Liver (tissue), 9 donors: ENCODE results near the gene CLK3. TPM values are rescaled to one million over a fixed set of nuclear protein-coding genes. Genes with fewer than 3 reads are reported as not detected.

Source experiments
- DNase-seq: peaks from one replicate; pipeline ENCODE4 v3.0.0-alpha.2; 2017; ENCODE audit warnings: low spot score
- H3K27ac ChIP-seq, 2 donors: one replicate each; pipeline ENCODE4 v1.7.0; 2013; ENCODE audit warnings: inconsistent platforms in 2 of 2, low read length in 2 of 2, control low read depth in 1 of 2, low read depth in 1 of 2, mild to moderate bottlenecking in 1 of 2
- H3K27me3 ChIP-seq, 4 donors: one replicate each; pipeline versions ENCODE4 v1.6.1 to v1.7.0; 2013; ENCODE audit warnings: low read length in 3 of 4, inconsistent platforms in 1 of 4, mild to moderate bottlenecking in 1 of 4, moderate library complexity in 1 of 4; ENCODE audit not compliant: control insufficient read depth in 4 of 4, insufficient read depth in 4 of 4
- H3K36me3 ChIP-seq, 4 donors: one replicate each; pipeline versions ENCODE4 v1.6.1 to v1.7.0; 2013; ENCODE audit warnings: low read length in 3 of 4, mild to moderate bottlenecking in 3 of 4, low read depth in 1 of 4, moderate library complexity in 1 of 4; ENCODE audit not compliant: control insufficient read depth in 4 of 4, insufficient read depth in 3 of 4
- H3K4me1 ChIP-seq, 4 donors: one replicate each; pipeline versions ENCODE4 v1.6.1 to v1.7.0; 2013; ENCODE audit warnings: low read length in 3 of 4, mild to moderate bottlenecking in 3 of 4, moderate library complexity in 1 of 4; ENCODE audit not compliant: control insufficient read depth in 4 of 4, insufficient read depth in 4 of 4
- H3K4me3 ChIP-seq, 3 donors: one replicate each; pipeline versions ENCODE4 v1.6.1 to v1.7.0; 2013; ENCODE audit warnings: low read length in 3 of 3, control low read depth in 1 of 3, low read depth in 1 of 3, mild to moderate bottlenecking in 1 of 3
- H3K9ac ChIP-seq, 2 donors: one replicate each; pipeline ENCODE4 v1.7.0; 2013; ENCODE audit warnings: low read length in 2 of 2, mild to moderate bottlenecking in 2 of 2, moderate library complexity in 2 of 2, control low read depth in 1 of 2, low read depth in 1 of 2
- H3K9me3 ChIP-seq, 4 donors: one replicate each; pipeline versions ENCODE4 v1.6.1 to v1.7.0; 2013; ENCODE audit warnings: low read length in 3 of 4; ENCODE audit not compliant: control insufficient read depth in 4 of 4
- ATF3 ChIP-seq: IDR thresholded peaks from 2 replicates; pipeline ENCODE4 v1.6.1; 2016; ENCODE audit warnings: antibody characterized with exemption
- CTCF ChIP-seq: fragments of 150-350 bp; IDR thresholded peaks from 2 replicates; pipeline ENCODE4 v1.5.1; 2017; ENCODE audit warnings: improper control_type of control experiment, low read depth, low read length; ENCODE audit not compliant: missing input control
- EGR1 ChIP-seq, 2 donors: IDR thresholded peaks; 2 replicates each; pipeline ENCODE4 v1.6.1; 2016 to 2018; ENCODE audit warnings: antibody characterized with exemption in 2 of 2, low read depth in 2 of 2
- FOXA1 ChIP-seq: IDR thresholded peaks from 2 replicates; pipeline ENCODE4 v1.6.1; 2016; ENCODE audit warnings: antibody characterized with exemption
- GABPA ChIP-seq, 2 donors: IDR thresholded peaks in 1 of 2; conservative IDR thresholded peaks in 1 of 2; 2 replicates each; pipeline ENCODE4 v1.6.1; 2016; ENCODE audit warnings: antibody characterized with exemption in 2 of 2, mild to moderate bottlenecking in 1 of 2, moderate library complexity in 1 of 2
- HNF4A ChIP-seq, 2 donors: conservative IDR thresholded peaks; 2 replicates each; pipeline ENCODE4 v1.6.1; 2016; ENCODE audit warnings: antibody characterized with exemption in 2 of 2, mild to moderate bottlenecking in 2 of 2
- HNF4G ChIP-seq: IDR thresholded peaks from 2 replicates; pipeline ENCODE4 v1.6.1; 2016; ENCODE audit warnings: antibody characterized with exemption
- JUND ChIP-seq, 2 donors: IDR thresholded peaks; 2 replicates each; pipeline ENCODE4 v1.6.1; 2016; ENCODE audit warnings: antibody characterized with exemption in 2 of 2
- NR2F2 ChIP-seq: IDR thresholded peaks from 2 replicates; pipeline ENCODE4 v1.6.1; 2016; ENCODE audit warnings: antibody characterized with exemption
- RAD21 ChIP-seq, 2 donors: IDR thresholded peaks; 2 replicates each; pipeline ENCODE4 v1.6.1; 2016; ENCODE audit warnings: antibody characterized with exemption in 2 of 2, mild to moderate bottlenecking in 2 of 2
- RXRA ChIP-seq, 2 donors: IDR thresholded peaks; 2 replicates each; pipeline ENCODE4 v1.6.1; 2017 to 2018; ENCODE audit warnings: antibody characterized with exemption in 2 of 2, mild to moderate bottlenecking in 1 of 2
- SP1 ChIP-seq: IDR thresholded peaks from 2 replicates; pipeline ENCODE4 v1.6.1; 2018; ENCODE audit warnings: antibody characterized with exemption, mild to moderate bottlenecking
- TAF1 ChIP-seq: conservative IDR thresholded peaks from 2 replicates; pipeline ENCODE4 v1.6.1; 2016; ENCODE audit warnings: antibody characterized with exemption, mild to moderate bottlenecking
- YY1 ChIP-seq: IDR thresholded peaks from 2 replicates; pipeline ENCODE4 v1.6.1; 2016; ENCODE audit warnings: antibody characterized with exemption, mild to moderate bottlenecking
- ZBTB33 ChIP-seq: IDR thresholded peaks from 2 replicates; pipeline ENCODE4 v1.6.1; 2016; ENCODE audit warnings: antibody characterized with exemption
- WGBS: extraction: QIAGEN DNeasy Blood & Tissue Kit; methylation state at CpG from one replicate; pipeline ENCODE4 v1.1.7; 2013; 5-methylcytosine and 5-hydroxymethylcytosine counted together
- polyA plus RNA-seq, 2 donors: library from polyadenylated mRNA; stranded (reverse) in 1 of 2; unstranded in 1 of 2; fragments of 200-250 nt in 1 of 2; fragments of >200 nt in 1 of 2; fragmentation: Nextera tagmentation in 1 of 2; extraction: Ambion mirVana in 1 of 2; gene quantifications; one replicate each; pipeline versions ENCODE4 v1.2.1 to v1.2.3, GENCODE V29; 2013 to 2015
- total RNA-seq, 2 donors: library from RNA; depleted of rRNA; stranded (reverse); fragments of >200 nt; gene quantifications; one replicate each; pipeline ENCODE4 v1.2.3, GENCODE V29; 2014
- TF ChIP-seq, protein P1 (sequence below): IDR thresholded peaks from 2 replicates; pipeline ENCODE4 v1.6.1; 2016; ENCODE audit warnings: antibody characterized with exemption
- TF ChIP-seq, protein P2 (sequence below): IDR thresholded peaks from 2 replicates; pipeline ENCODE4 v1.6.1; 2016; ENCODE audit warnings: antibody characterized with exemption, mild to moderate bottlenecking
- donor health status: healthy.
- donor health status: healthy.
- donor health status: healthy.
- donor health status: healthy.
- donor health status: healthy.

Gene CLK3
- total and polyA plus RNA-seq, 4 donors: 20.1 to 66.8 (median 28.4) TPM

DNA sequence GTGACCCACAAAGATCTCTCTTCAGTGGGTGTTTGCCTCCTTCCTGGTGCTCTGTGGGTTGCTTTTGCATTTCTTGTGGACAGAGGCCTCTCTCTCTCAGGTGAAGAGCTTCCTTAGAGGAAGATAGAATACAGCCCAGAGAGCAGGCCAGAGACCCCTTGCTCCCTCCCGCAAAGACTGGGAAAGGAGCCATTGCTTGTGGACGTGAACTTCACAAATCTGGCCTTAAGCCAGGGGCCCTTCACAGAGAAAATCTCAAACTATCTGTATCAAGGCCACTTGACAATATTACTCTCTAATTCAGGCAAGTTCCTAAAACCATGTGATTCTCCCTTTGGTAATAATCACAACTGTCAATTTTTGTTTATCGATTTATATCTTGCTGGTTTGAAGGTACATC is 30.4 kb upstream of the CLK3 start:
- WGBS: 67% methylated on average over 3 of the region's 3 CpGs
- peaks cover 0 to 15% (median 9%) of the 10 kb centered on the region in 4 donors for H3K36me3 ChIP-seq

GRCh38 chr15:74585857-74586256 is 29.8 kb upstream of the CLK3 start:
- TF ChIP-seq RXRA (IDR thresholded peaks at IDR 0.05): no peak
- TF ChIP-seq ZBTB33: no peak
- TF ChIP-seq CTCF: no peak
- TF ChIP-seq, protein P1, sequence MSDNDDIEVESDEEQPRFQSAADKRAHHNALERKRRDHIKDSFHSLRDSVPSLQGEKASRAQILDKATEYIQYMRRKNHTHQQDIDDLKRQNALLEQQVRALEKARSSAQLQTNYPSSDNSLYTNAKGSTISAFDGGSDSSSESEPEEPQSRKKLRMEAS: no peak
- no peak for TF ChIP-seq NR2F2
- TF ChIP-seq HNF4G: no peak
- TF ChIP-seq EGR1 (IDR thresholded peaks at IDR 0.05; ENCODE audit: low read depth in 2 of 2): no peak
- TF ChIP-seq RAD21 (IDR thresholded peaks at IDR 0.05): no peak
- TF ChIP-seq ATF3: no peak
- no peak for TF ChIP-seq GABPA (IDR thresholded peaks at IDR 0.05 in 1 of 2, conservative IDR thresholded peaks at IDR 0.05 in 1 of 2)
- no peak for TF ChIP-seq SP1
- TF ChIP-seq HNF4A (conservative IDR thresholded peaks at IDR 0.05): no peak
- TF ChIP-seq JUND (IDR thresholded peaks at IDR 0.05): no peak
- TF ChIP-seq, protein P2, sequence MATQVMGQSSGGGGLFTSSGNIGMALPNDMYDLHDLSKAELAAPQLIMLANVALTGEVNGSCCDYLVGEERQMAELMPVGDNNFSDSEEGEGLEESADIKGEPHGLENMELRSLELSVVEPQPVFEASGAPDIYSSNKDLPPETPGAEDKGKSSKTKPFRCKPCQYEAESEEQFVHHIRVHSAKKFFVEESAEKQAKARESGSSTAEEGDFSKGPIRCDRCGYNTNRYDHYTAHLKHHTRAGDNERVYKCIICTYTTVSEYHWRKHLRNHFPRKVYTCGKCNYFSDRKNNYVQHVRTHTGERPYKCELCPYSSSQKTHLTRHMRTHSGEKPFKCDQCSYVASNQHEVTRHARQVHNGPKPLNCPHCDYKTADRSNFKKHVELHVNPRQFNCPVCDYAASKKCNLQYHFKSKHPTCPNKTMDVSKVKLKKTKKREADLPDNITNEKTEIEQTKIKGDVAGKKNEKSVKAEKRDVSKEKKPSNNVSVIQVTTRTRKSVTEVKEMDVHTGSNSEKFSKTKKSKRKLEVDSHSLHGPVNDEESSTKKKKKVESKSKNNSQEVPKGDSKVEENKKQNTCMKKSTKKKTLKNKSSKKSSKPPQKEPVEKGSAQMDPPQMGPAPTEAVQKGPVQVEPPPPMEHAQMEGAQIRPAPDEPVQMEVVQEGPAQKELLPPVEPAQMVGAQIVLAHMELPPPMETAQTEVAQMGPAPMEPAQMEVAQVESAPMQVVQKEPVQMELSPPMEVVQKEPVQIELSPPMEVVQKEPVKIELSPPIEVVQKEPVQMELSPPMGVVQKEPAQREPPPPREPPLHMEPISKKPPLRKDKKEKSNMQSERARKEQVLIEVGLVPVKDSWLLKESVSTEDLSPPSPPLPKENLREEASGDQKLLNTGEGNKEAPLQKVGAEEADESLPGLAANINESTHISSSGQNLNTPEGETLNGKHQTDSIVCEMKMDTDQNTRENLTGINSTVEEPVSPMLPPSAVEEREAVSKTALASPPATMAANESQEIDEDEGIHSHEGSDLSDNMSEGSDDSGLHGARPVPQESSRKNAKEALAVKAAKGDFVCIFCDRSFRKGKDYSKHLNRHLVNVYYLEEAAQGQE: no peak
- peaks cover 0 to 17% (median 12%) of the 10 kb centered on the region in 4 donors for H3K36me3 ChIP-seq

More for the DNA sequence above, 30.4 kb upstream of the CLK3 start:
- Histone ChIP-seq H3K4me3 (no peak overlapping the region), H3K9ac (no peak overlapping the region), H3K9me3 (no peaks in the 10 kb centered on the region), H3K27me3 (no peaks in the 10 kb centered on the region), H3K27ac (no peak overlapping the region), H3K4me1 (no peaks in the 10 kb centered on the region)
- no peak for DNase-seq
- TF ChIP-seq NR2F2: no peak
- no peak for TF ChIP-seq CTCF
- TF ChIP-seq TAF1: no peak
- TF ChIP-seq RAD21 (IDR thresholded peaks at IDR 0.05): no peak
- TF ChIP-seq GABPA (IDR thresholded peaks at IDR 0.05 in 1 of 2, conservative IDR thresholded peaks at IDR 0.05 in 1 of 2): no peak
- no peak for TF ChIP-seq FOXA1
- no peak for TF ChIP-seq EGR1 (IDR thresholded peaks at IDR 0.05; ENCODE audit: low read depth in 2 of 2)
- no peak for TF ChIP-seq YY1

More at GRCh38 chr15:74585857-74586256, 29.8 kb upstream of the CLK3 start:
- no peak for DNase-seq
- Histone ChIP-seq H3K27me3 (no peaks in the 10 kb centered on the region), H3K9ac (no peak overlapping the region), H3K4me3 (no peak overlapping the region), H3K27ac (no peak overlapping the region), H3K4me1 (no peaks in the 10 kb centered on the region), H3K9me3 (no peaks in the 10 kb centered on the region)
- WGBS: 97% methylated on average over 9 of the region's 9 CpGs
